Naive B cell (primary cell): ENCODE results near the gene TMA7. TPM values are rescaled to one million over a fixed set of nuclear protein-coding genes. Genes with fewer than 3 reads are reported as not detected.

Experiments used
- ATAC-seq, 2 donors: fragments of 150-1000 bp; cut with Tn5 transposase; 2 replicates each; pipeline ENCODE4 v1.10.0; 2021; ENCODE audit warnings: low read depth in 2 of 2, mild to moderate bottlenecking in 2 of 2, moderate library complexity in 2 of 2
- DNase-seq: peaks from one replicate; pipeline ENCODE4 v3.0.0; 2022
- H3K27ac Mint-ChIP-seq, 6 donors: one replicate each; pipeline ENCODE4 v1.8.0; 2020 to 2022; ENCODE audit warnings: mild to moderate bottlenecking in 6 of 6, mixed read lengths in 6 of 6, moderate library complexity in 5 of 6, inconsistent platforms in 2 of 6
- H3K27me3 Mint-ChIP-seq, 3 donors: one replicate each; pipeline ENCODE4 v1.8.0; 2021 to 2022; ENCODE audit warnings: mixed read lengths in 3 of 3, mild to moderate bottlenecking in 1 of 3
- H3K36me3 Mint-ChIP-seq, 2 donors: one replicate each; pipeline ENCODE4 v1.8.0; 2020 to 2022; ENCODE audit warnings: mixed read lengths in 2 of 2, inconsistent platforms in 1 of 2, mild to moderate bottlenecking in 1 of 2
- H3K4me1 Mint-ChIP-seq, 3 donors: one replicate each; pipeline ENCODE4 v1.8.0; 2020 to 2022; ENCODE audit warnings: mixed read lengths in 3 of 3, inconsistent platforms in 1 of 3, mild to moderate bottlenecking in 1 of 3, moderate library complexity in 1 of 3
- H3K4me3 Mint-ChIP-seq, 8 donors: one replicate each; pipeline ENCODE4 v1.8.0; 2020 to 2022; ENCODE audit warnings: mild to moderate bottlenecking in 8 of 8, mixed read lengths in 8 of 8, moderate library complexity in 8 of 8, inconsistent platforms in 2 of 8
- H3K9me3 Mint-ChIP-seq, 7 donors: one replicate each; pipeline ENCODE4 v1.8.0; 2020 to 2022; ENCODE audit warnings: mixed read lengths in 7 of 7, mild to moderate bottlenecking in 5 of 7, inconsistent platforms in 2 of 7, moderate library complexity in 1 of 7
- polyA plus RNA-seq, 6 donors: library from polyadenylated mRNA; unstranded; fragments of 300-500 nt; fragmentation: Illumina TruSeq; gene quantifications; one replicate each; pipeline ENCODE4 v1.2.3, GENCODE V29; 2021; ENCODE audit warnings: low read depth in 6 of 6

Gene TMA7
- polyA plus RNA-seq, 6 donors from 2014 or later = 433 to 593 (median 531) TPM

DNA sequence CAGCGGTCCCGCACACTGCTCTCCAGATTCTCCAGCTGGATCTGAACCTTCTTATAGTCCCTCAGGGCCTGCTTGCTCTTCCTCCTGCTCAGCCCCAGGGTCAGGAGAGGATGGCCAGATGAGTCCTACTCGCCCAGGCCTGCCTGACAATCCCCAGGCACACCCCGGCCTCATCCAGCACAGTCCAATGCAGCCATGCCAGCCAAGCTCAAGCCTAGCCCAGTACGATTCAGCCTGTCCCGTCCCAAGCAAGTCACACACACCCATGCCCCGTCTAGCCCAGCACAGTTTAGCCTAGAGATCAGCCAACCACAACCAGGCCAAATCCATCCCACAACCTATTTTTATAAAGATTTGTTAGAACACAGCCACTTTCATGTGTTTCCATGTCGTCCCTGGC is 27.0 kb upstream of the TMA7 start:
- no peak for DNase-seq
- no peak overlapping the region for H3K4me3 Mint-ChIP-seq
- H3K36me3 Mint-ChIP-seq = no peaks in the 10 kb centered on the region
- H3K4me1 Mint-ChIP-seq = no peaks in the 10 kb centered on the region
- no peaks in the 10 kb centered on the region for H3K9me3 Mint-ChIP-seq
- no peak for ATAC-seq
- H3K27ac Mint-ChIP-seq = peak overlapping the region in 1 of 6 donors; percentile 61
- H3K27me3 Mint-ChIP-seq = no peaks in the 10 kb centered on the region

DNA sequence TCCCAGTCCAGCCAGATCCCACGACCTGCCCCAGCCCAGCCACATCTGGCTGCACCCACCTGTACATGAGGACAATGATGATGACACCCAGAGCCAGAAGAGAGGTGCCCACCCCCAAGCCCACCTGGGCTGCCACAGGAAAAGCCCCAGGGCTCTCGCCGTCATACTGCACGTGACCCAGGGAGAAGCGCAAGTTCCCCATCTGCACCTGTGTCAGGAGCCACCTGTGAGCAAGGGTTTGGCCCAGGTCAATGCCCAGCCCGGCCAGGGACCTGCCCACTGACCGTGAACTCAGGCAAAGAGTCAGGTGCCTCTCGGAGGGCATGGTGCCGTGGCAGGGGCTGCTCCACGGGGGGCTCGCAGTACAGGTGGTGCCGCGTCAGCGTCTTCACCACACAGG is 26.4 kb upstream of the TMA7 start:
- H3K27ac Mint-ChIP-seq = peak overlapping the region in 1 of 6 donors; percentile 61

DNA sequence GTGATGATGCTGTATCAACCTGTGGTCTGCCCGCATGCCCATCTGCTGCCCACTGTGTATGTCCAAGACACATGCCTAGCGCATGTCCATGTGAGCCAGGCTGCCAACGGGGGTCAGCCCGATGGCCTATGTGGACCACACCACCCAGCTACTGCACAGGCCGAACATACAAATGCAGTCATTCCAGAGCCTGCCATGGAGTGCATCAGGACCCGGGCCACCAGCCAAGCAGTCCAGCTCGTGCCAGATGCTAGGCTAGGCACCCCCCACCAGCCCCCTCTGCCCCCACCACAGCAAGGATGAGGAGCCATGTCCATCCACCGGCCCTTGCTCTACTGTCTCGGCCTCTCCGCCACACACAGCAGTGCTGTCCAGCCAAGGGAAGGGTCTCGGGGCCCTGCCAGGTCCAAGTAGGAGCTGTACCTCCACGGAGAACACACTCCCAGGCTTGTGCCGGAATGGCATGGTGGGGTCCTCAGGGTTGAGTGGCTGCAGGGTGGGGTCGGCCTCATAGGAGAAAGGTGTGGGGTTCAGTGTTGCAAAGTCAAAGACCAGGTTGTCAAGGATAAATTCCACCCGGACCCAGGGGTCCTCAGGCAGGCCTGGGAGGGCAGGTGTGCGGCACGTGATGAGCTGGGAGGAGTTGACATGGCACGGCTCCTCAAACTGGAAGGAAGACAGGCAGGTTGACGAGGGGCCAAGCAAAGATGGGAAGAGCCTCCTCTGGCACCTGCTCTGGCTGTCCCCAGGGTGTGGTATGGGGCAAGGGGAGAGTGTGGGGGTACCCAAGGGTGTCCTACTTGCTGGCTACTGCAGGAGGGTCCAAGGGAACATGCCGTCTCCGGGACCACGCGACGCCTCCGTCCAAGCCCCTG is 25.4 kb upstream of the TMA7 start:
- H3K4me3 Mint-ChIP-seq = no peak overlapping the region
- no peak for DNase-seq
- H3K27me3 Mint-ChIP-seq = no peaks in the 10 kb centered on the region
- no peaks in the 10 kb centered on the region for H3K36me3 Mint-ChIP-seq
- H3K9me3 Mint-ChIP-seq = no peaks in the 10 kb centered on the region
- no peaks in the 10 kb centered on the region for H3K4me1 Mint-ChIP-seq
- ATAC-seq = no peak
- peak overlapping the region in 1 of 6 donors; percentile 21 for H3K27ac Mint-ChIP-seq

More for the DNA sequence above, 26.4 kb upstream of the TMA7 start:
- no peaks in the 10 kb centered on the region for H3K9me3 Mint-ChIP-seq
- no peaks in the 10 kb centered on the region for H3K27me3 Mint-ChIP-seq
- no peaks in the 10 kb centered on the region for H3K36me3 Mint-ChIP-seq
- DNase-seq (no peak), ATAC-seq (no peak)
- no peak overlapping the region for H3K4me3 Mint-ChIP-seq
- no peaks in the 10 kb centered on the region for H3K4me1 Mint-ChIP-seq

DNA sequence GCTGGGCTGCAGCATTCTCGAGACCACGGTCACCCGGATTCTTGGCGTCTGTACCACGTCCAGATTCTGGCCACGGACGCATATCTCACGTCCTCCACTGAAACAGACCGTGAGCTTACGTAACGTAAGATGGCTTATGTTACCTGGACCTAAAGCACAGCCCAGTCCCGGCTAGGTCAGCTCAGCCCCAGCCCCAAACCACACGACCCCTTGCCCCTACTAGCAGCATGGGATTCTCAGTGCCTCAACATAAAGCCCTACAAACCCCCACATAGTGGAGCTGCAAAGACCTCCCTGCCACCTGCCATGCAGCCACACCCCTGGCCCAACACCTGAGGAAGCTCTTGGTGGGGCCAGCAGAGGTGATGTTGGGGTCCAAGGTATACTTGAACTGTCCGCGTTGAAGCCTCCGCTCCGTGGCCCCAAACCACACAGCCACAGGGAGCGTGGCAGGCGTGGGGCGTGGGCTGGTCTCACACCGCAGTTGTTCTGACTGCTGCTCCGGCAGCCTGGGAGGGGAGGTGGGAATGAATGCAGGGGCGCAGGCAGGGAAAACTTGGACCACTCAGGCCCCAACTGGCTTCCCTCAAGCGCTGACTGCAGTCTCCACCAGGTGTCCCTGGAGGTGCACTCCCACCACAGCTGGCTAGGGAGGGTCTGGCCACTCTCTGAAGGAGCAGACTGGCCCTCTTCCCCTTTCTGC is 24.7 kb upstream of the TMA7 start:
- Mint-ChIP-seq H3K27ac (peak overlapping the region in 1 of 6 donors; percentile 89), H3K4me3 (no peak overlapping the region), H3K9me3 (no peaks in the 10 kb centered on the region), H3K36me3 (no peaks in the 10 kb centered on the region), H3K27me3 (no peaks in the 10 kb centered on the region), H3K4me1 (no peaks in the 10 kb centered on the region)
- DNase-seq = no peak
- ATAC-seq = no peak

GRCh38 chr3:48416091-48416505 is 24.0 kb upstream of the TMA7 start:
- peak overlapping the region in 1 of 6 donors; percentile 89 for H3K27ac Mint-ChIP-seq
- no peaks in the 10 kb centered on the region for H3K27me3 Mint-ChIP-seq
- H3K9me3 Mint-ChIP-seq = no peaks in the 10 kb centered on the region
- H3K4me1 Mint-ChIP-seq = no peaks in the 10 kb centered on the region
- ATAC-seq (no peak), DNase-seq (no peak)
- H3K4me3 Mint-ChIP-seq = no peak overlapping the region
- H3K36me3 Mint-ChIP-seq = no peaks in the 10 kb centered on the region

DNA sequence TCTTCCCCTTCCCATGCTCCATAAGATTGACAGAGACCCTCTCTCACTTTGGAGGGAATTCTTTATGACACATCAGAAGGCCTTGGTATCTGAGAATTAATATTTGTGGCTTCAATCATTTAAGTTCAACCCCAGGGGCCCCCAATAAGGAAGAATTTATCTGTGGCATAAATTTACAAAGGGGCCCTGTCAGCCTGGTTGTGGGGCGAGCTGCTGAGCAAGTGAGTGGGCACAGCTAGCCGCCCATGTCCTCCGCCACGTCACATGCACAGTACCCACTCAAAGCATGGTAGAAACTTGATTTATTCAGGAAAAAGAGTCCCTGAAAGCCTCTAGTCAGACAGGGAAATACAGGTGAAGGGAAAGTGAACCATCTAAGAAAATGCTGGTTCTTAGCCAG is 23.5 kb upstream of the TMA7 start:
- ATAC-seq = no peak
- H3K27me3 Mint-ChIP-seq = no peaks in the 10 kb centered on the region

GRCh38 chr3:48417529-48418108 is 22.4 kb upstream of the TMA7 start:
- no peaks in the 10 kb centered on the region for H3K9me3 Mint-ChIP-seq
- no peaks in the 10 kb centered on the region for H3K27me3 Mint-ChIP-seq
- no peaks in the 10 kb centered on the region for H3K4me1 Mint-ChIP-seq
- no peak overlapping the region for H3K4me3 Mint-ChIP-seq
- no peak for ATAC-seq
- no peak for DNase-seq
- no peaks in the 10 kb centered on the region for H3K36me3 Mint-ChIP-seq
- no peak overlapping the region for H3K27ac Mint-ChIP-seq

More for the DNA sequence above, 23.5 kb upstream of the TMA7 start:
- Mint-ChIP-seq H3K27ac (peak overlapping the region in 1 of 6 donors; percentile 18), H3K4me3 (no peak overlapping the region), H3K36me3 (no peaks in the 10 kb centered on the region), H3K4me1 (no peaks in the 10 kb centered on the region), H3K9me3 (no peaks in the 10 kb centered on the region)
- no peak for DNase-seq

DNA sequence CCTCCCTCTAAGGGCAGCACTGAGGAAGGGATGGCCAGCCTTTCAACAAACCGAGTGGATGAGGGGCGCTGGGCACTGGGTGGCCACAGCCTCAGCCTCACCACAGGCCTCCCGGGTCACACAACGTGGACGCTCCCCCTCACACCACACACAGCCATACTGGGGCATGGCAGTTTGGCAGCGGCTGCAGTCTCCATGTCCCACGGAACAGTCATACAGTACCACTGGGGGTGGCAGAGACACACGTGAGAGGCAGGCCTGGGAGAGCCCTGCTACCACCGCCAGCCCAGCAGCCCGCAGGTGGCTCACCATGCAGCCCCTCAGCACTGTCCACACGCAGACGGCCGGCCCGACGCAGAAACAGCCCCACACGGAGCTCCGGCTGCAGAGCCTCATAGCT is 21.9 kb upstream of the TMA7 start:
- H3K9me3 Mint-ChIP-seq = no peaks in the 10 kb centered on the region
- no peaks in the 10 kb centered on the region for H3K4me1 Mint-ChIP-seq
- no peak for ATAC-seq
- DNase-seq = no peak
- H3K27ac Mint-ChIP-seq = no peak overlapping the region
- H3K27me3 Mint-ChIP-seq = no peaks in the 10 kb centered on the region
- no peaks in the 10 kb centered on the region for H3K36me3 Mint-ChIP-seq
- H3K4me3 Mint-ChIP-seq = no peak overlapping the region

DNA sequence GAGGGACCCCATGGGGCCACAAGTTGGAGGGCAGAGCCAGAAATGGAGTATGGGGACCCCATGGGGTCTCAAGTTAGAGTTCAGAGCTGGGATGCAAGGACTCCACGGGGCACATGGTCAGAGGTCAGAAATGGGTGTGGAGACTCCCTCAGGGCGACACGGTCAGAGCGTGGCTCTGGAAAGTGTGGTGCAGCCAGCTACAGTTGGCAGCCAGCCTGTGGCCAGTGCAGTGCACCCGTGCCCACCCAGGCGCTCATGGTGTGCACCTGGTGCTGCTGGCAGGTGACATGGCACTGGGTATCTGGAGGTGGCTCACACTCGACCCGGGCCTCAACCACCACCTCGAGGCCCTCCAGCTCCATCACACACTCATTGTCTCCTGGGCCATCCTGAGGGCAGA is 21.4 kb upstream of the TMA7 start:
- Mint-ChIP-seq H3K4me3 (no peak overlapping the region), H3K27me3 (no peaks in the 10 kb centered on the region), H3K27ac (no peak overlapping the region), H3K4me1 (no peaks in the 10 kb centered on the region), H3K9me3 (no peaks in the 10 kb centered on the region), H3K36me3 (no peaks in the 10 kb centered on the region)
- ATAC-seq (no peak), DNase-seq (no peak)

DNA sequence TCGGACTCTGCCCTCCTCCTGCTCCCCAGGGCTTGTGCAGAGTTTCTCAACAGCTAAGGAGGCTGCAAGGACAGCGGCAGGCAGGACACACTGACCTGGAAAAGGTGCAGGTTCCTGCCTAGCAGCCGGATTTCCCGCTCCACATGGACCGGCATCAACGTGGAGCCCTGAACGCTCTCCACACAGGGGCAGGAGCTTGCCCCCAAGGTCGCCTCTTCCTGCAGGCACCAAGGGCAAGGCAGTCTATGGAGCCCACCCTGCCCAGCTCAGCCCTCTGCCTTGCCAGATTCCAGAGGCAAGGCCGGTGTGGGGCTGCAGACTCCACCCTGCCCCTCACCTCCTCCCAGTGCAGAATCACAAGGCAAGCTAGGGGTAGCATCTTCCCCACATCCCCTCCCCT is 20.9 kb upstream of the TMA7 start:
- no peak overlapping the region for H3K27ac Mint-ChIP-seq
- no peaks in the 10 kb centered on the region for H3K36me3 Mint-ChIP-seq
- no peaks in the 10 kb centered on the region for H3K9me3 Mint-ChIP-seq
- ATAC-seq (no peak), DNase-seq (no peak)
- H3K4me1 Mint-ChIP-seq = no peaks in the 10 kb centered on the region
- no peak overlapping the region for H3K4me3 Mint-ChIP-seq
- H3K27me3 Mint-ChIP-seq = no peaks in the 10 kb centered on the region

DNA sequence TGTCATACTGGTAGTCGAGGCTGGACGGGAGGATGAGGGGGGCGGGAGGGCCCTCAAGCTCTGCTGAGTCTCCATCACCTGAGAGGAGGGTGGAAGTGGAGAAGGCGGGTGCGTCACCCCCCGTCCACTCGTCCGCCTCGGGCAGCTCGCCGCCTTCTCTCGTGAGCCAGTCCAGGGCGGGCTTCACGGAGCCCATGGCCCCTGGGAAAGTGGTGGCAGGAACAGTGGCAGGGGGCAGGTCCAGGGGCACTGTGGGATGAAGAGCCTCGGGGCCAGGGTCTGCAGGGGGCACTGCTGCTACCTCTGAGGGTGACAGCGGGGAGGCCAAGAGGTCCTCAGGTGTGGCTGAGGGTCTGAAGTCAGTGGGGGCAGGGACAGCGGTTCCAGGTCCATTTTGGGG is 20.5 kb upstream of the TMA7 start:
- H3K4me1 Mint-ChIP-seq = no peaks in the 10 kb centered on the region
- DNase-seq = no peak
- H3K27ac Mint-ChIP-seq = no peak overlapping the region
- no peak overlapping the region for H3K4me3 Mint-ChIP-seq
- H3K9me3 Mint-ChIP-seq = no peaks in the 10 kb centered on the region
- H3K36me3 Mint-ChIP-seq = no peaks in the 10 kb centered on the region
- no peaks in the 10 kb centered on the region for H3K27me3 Mint-ChIP-seq
- no peak for ATAC-seq

DNA sequence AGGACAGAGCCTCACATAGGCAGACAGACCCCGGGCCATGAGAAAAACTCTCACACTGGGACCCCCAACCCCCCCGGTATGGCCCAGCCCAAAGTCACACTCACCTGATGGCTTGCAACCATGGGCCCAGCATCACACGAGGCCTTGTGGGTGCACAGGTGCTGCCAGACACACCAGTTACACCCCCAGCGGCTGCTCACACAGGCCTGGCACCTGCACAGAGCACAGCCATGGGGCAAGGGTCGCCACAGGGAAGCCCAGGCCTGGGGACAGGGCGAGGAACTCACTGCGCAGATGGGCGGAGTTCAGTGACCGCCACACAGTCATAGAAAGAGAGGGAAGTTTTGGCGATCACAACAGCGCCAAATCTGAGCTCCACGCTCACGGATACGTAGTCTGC is 19.5 kb upstream of the TMA7 start:
- no peak for DNase-seq
- Mint-ChIP-seq H3K9me3 (no peaks in the 10 kb centered on the region), H3K4me3 (no peak overlapping the region), H3K27ac (no peak overlapping the region), H3K36me3 (no peaks in the 10 kb centered on the region), H3K27me3 (no peaks in the 10 kb centered on the region), H3K4me1 (no peaks in the 10 kb centered on the region)
- ATAC-seq = no peak

- H3K27ac Mint-ChIP-seq = no peak overlapping the region
- no peak overlapping the region for H3K4me3 Mint-ChIP-seq
- DNase-seq (no peak), ATAC-seq (no peak)
- no peaks in the 10 kb centered on the region for H3K36me3 Mint-ChIP-seq
- H3K9me3 Mint-ChIP-seq = no peaks in the 10 kb centered on the region
- H3K27me3 Mint-ChIP-seq = peaks cover 0 to 6% (median 2%) of the 10 kb centered on the region in 3 donors
- no peaks in the 10 kb centered on the region for H3K4me1 Mint-ChIP-seq
Measured at GRCh38 chr3:48422272-48422671, 17.8 kb upstream of the TMA7 start.

GRCh38 chr3:48422681-48423080 is 17.4 kb upstream of the TMA7 start:
- Mint-ChIP-seq H3K27ac (peak overlapping the region in 1 of 6 donors; percentile 89), H3K27me3 (peaks cover 3 to 10% (median 6%) of the 10 kb centered on the region in 3 donors), H3K36me3 (no peaks in the 10 kb centered on the region), H3K4me1 (no peaks in the 10 kb centered on the region), H3K4me3 (no peak overlapping the region), H3K9me3 (no peaks in the 10 kb centered on the region)
- ATAC-seq (no peak), DNase-seq (no peak)
